ENCODE data around the gene SPOP.

DNA sequence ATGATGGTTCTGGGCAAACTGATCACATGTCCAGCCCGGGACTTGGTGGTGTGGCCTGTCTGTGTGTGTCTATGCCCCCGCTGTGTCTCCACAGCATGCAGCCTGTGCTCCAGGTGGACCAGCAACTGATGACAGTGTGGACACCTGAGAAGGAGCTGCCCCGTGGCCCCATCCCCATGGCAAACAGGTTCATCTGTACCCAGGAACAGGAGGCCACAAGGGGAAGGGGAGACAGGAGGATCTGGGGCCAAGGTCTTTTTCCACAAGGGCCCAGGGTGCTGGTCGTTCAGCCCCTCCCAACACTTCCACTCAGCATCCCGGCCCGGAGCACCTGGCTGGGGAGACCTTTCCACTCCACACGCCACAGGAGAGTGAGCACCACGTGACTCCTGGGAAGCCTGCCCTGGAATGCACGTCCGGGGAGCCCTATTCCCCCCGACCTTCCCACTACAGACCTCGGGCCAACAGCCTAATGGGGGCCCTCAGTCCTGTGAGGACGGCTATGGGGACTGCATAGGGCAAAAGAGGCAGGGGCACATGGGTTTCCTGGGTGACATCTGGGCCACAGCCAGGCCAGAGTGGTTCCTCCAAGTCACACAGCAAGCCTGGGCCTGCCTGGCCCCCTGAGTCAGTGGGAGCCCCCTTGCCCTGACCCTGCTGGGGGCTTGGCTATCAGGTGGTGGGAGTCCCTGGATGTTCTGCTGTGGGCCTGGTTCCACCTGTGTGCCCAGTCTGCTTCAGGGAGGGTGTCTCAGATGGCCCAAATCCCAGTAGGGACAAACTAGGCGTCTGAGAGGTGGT, 123.0 kb downstream of the SPOP start:
- TF ChIP-seq POLR2AphosphoS5 (IDR thresholded peaks at IDR 0.05; ENCODE audit: low read depth, low read length), result no peak
- no peak for TF ChIP-seq POLR2A (IDR thresholded peaks at IDR 0.05; ENCODE audit: low read depth, low read length)

All from GM12892 (cell line).